Spleen (tissue), 13 donors: Measurements from ENCODE around the gene PDIA2. TPM values are rescaled to one million over a fixed set of nuclear protein-coding genes. Genes with fewer than 3 reads are reported as not detected.

ENCODE experiments used
- DNase-seq: peaks from one replicate; pipeline ENCODE4 v3.0.0-alpha.2; 2020
- H3K27ac ChIP-seq, 8 donors: fragments of 200-600 bp; sonication (generic) in 7 of 8; 1 replicate in 4 of 8; 2 replicates in 4 of 8; pipeline versions ENCODE4 v1.5.0 to v1.8.0; 2016 to 2021; ENCODE audit warnings: inconsistent platforms in 4 of 8, mild to moderate bottlenecking in 4 of 8, moderate library complexity in 1 of 8
- H3K27me3 ChIP-seq, 7 donors: fragments of 200-600 bp; sonication (generic) in 6 of 7; replicated peaks in 1 of 7; 1 replicate in 4 of 7; 2 replicates in 3 of 7; pipeline versions ENCODE4 v1.5.0 to v1.8.0; 2016 to 2021; ENCODE audit warnings: inconsistent platforms in 3 of 7, mild to moderate bottlenecking in 1 of 7
- H3K36me3 ChIP-seq, 6 donors: fragments of 200-600 bp; sonication (generic) in 5 of 6; 1 replicate in 4 of 6; 2 replicates in 2 of 6; pipeline versions ENCODE4 v1.5.0 to v1.8.0; 2016 to 2021; ENCODE audit warnings: inconsistent platforms in 2 of 6
- H3K4me1 ChIP-seq, 6 donors: fragments of 200-600 bp; sonication (generic) in 5 of 6; 1 replicate in 3 of 6; 2 replicates in 3 of 6; pipeline versions ENCODE4 v1.5.0 to v1.8.0; 2016 to 2021; ENCODE audit warnings: inconsistent platforms in 3 of 6
- H3K4me3 ChIP-seq, 8 donors: fragments of 200-600 bp; sonication (generic) in 7 of 8; 1 replicate in 4 of 8; 2 replicates in 4 of 8; pipeline versions ENCODE4 v1.5.0 to v1.8.0; 2016 to 2021; ENCODE audit warnings: inconsistent platforms in 4 of 8, mild to moderate bottlenecking in 4 of 8, moderate library complexity in 2 of 8
- H3K9me3 ChIP-seq, 8 donors: fragments of 200-600 bp; sonication (generic) in 7 of 8; 1 replicate in 4 of 8; 2 replicates in 4 of 8; pipeline versions ENCODE4 v1.5.0 to v1.8.0; 2016 to 2021; ENCODE audit warnings: inconsistent platforms in 4 of 8
- CTCF ChIP-seq, 11 experiments: fragments of 200-600 bp in 7 of 11; fragments of 450-650 bp in 4 of 11; sonication (generic) in 4 of 11; IDR thresholded peaks in 8 of 11; conservative IDR thresholded peaks in 3 of 11; 1 replicate in 7 of 11; 2 replicates in 4 of 11; pipeline versions ENCODE4 v1.4.0 to v1.8.0; 2016 to 2021; ENCODE audit warnings: antibody characterized with exemption in 11 of 11, inconsistent platforms in 4 of 11, mild to moderate bottlenecking in 1 of 11
- POLR2A ChIP-seq, 3 donors: fragments of 450-650 bp; IDR thresholded peaks; one replicate each; pipeline ENCODE4 v1.5.1; 2017; ENCODE audit warnings: antibody characterized with exemption in 3 of 3, mild to moderate bottlenecking in 1 of 3
- POLR2AphosphoS5 ChIP-seq, 3 donors: sonication (generic); formaldehyde crosslinking; IDR thresholded peaks; one replicate each; pipeline ENCODE4 v1.5.1; 2017; ENCODE audit warnings: antibody characterized with exemption in 3 of 3
- WGBS, 5 donors: extraction: QIAGEN DNeasy Blood & Tissue Kit in 3 of 5; methylation state at CpG; one replicate each; pipeline versions ENCODE4 v1.1.5 to v1.1.7; 2013 to 2018; 5-methylcytosine and 5-hydroxymethylcytosine counted together
- intact Hi-C: fragments of 100-400 bp; cut with DNase I; formaldehyde crosslinking; loops from one replicate; pipeline ENCODE4 v1.15.0; 2023; ENCODE audit warnings: low total_unique reads
- long read RNA-seq, 2 donors: transcript quantifications; one replicate each; lab custom pipeline, GENCODE V29; 2026
- polyA plus RNA-seq, 3 donors: library from polyadenylated mRNA; stranded (reverse); fragments of 200-250 nt; gene quantifications; one replicate each; pipeline ENCODE4 v1.2.1, GENCODE V29; 2013
- total RNA-seq, 7 donors: library from RNA; depleted of rRNA in 3 of 7; stranded (reverse); fragments of >200 nt in 3 of 7; fragmentation: NEBNext Ultra II Directional in 4 of 7; extraction: Animal tissue kit (Norgen Biotek cat#: 25700) in 4 of 7; gene quantifications; one replicate each; pipeline versions ENCODE4 v1.1.0 to v1.2.1, GENCODE V29; 2016 to 2021
- donor health status: healthy with polysubstance abuse.
- donor health status: DM: no; HTN: no; CAD: no; lungs with moderate emphysema.
- donor health status: DM: no; HTN: no; CAD: no.
- donor health status: Bipolar disorder and iron deficiency.
- donor health status: healthy.
- donor health status: DM: no; HTN: no; CAD: no.
- donor health status: DM: yes; HTN: yes; CAD: no.

PDIA2 gene
- total RNA-seq (1 to 10 TPM in 1 of 7 donors, under 1 TPM in 2, not detected in 4; 0.28 to 1.1 (median 0.39) TPM), polyA plus RNA-seq (1 to 10 TPM in 2 of 3 donors, under 1 TPM in 1; 0.67 to 2.4 (median 1.4) TPM)
- long read RNA-seq, donor 1 = 0 reads
- long read RNA-seq, donor 2 = 0 reads

- no peak for TF ChIP-seq POLR2A (IDR thresholded peaks at IDR 0.05)
- no peak for TF ChIP-seq CTCF (IDR thresholded peaks at IDR 0.05 in 8 of 11, conservative IDR thresholded peaks at IDR 0.05 in 3 of 11)
- no peak for TF ChIP-seq POLR2AphosphoS5 (IDR thresholded peaks at IDR 0.05)
- Histone ChIP-seq H3K4me1 (peaks cover 0 to 25% (median 14%) of the 10 kb centered on the region in 6 donors), H3K27me3 (peaks cover 4 to 52% (median 31%) of the 10 kb centered on the region in 7 donors), H3K36me3 (peaks cover 0 to 26% (median 17%) of the 10 kb centered on the region in 6 donors), H3K27ac (no peak within 1 kb of the TSS), H3K4me3 (no peak within 1 kb of the TSS), H3K9me3 (peaks cover 0 to 8% (median 0%) of the 10 kb centered on the region in 8 donors)
- WGBS, 5 donors = 68 to 85% (median 78%) methylated on average over 13 to 25 of the region's 25 CpGs
- intact Hi-C loops = no loop called here
- DNase-seq = no peak
These were observed at the start of gene PDIA2 for GRCh38 chr16:283033-283805. PDIA2 (plus strand) TSS chr16:283164; CDS start chr16:283170, 6 bp downstream.

DNA sequence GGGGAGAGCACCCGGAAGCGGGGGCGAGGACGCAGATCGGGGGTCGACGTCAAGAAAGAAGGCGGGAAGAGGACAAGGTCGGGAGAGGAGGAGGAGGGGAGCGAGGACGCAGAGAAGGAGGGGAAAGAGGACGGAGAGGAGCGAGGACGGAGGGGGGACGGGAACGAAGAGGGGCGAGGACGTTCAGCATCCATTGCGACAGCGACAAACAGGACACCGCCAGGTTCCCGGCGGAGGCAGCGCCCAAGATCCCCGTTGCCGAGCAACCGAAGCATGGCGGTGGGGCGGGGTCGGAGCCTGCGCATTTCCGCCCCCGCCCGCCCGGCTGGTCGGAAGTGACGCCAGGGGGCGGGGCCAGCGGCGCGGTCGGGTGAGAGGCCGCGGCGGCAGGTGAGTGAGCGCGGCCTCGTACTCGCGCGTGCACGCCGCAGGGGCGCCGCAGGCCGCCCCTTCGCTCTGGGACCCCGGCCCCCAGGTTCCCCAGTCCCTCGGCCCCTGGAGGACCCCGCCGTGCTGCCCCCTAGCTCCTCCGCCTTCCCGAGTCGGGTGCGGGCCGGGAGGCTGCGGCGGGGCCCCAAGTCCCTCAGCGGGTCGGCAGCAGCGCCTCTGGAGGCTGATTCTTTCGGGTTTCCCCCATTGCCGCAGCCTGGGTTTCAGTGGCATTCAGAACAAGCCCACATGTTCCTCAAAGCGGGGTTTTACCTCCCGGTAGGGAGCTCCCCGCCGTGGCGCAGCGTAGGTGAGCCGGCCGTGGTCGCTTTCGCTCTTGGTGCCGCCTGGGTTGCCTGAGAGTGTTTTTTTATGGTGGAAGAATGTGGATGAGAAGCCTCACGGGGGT is 48.3 kb upstream of the PDIA2 start, which contains the start of gene FAM234A:
Gene FAM234A (plus strand): TSS at position 354 of the 838 bp plus-strand sequence. CDS start 19,593 bp downstream, outside the sequence.
- 0 to 1% (median 1%) methylated on average over 45 to 85 of the region's 85 CpGs for WGBS, 5 donors
- no peaks in the 10 kb centered on the region for H3K27me3 ChIP-seq
- peaks cover 0 to 4% (median 0%) of the 10 kb centered on the region in 6 donors for H3K36me3 ChIP-seq
- peaks cover 0 to 34% (median 17%) of the 10 kb centered on the region in 6 donors for H3K4me1 ChIP-seq
- TF ChIP-seq POLR2A (IDR thresholded peaks at IDR 0.05) = peak; percentile 20 to 87 (median 84)
- TF ChIP-seq POLR2AphosphoS5 (IDR thresholded peaks at IDR 0.05) = peak; percentile 93 to 95 (median 95)
- TF ChIP-seq CTCF (IDR thresholded peaks at IDR 0.05 in 8 of 11, conservative IDR thresholded peaks at IDR 0.05 in 3 of 11) = peak in 10 of 11 experiments; percentile 24 to 77 (median 50)
- intact Hi-C loops = loop anchor here (10.0 kb wide), 1 partner anchor 120 kb away; the partner anchor contains the start of gene AXIN1
- peak within 1 kb of the TSS; percentile 64 to 86 (median 73) for H3K4me3 ChIP-seq
- DNase-seq = peak; percentile 98
- H3K27ac ChIP-seq = peak within 1 kb of the TSS; percentile 94 to 99 (median 97)
- H3K9me3 ChIP-seq = no peaks in the 10 kb centered on the region

GRCh38 chr16:239948-240277 is 43.1 kb upstream of the PDIA2 start:
- Histone ChIP-seq H3K27me3 (no peaks in the 10 kb centered on the region), H3K27ac (peak overlapping the region in 4 of 8 donors; percentile 22 to 46 (median 28)), H3K36me3 (peaks cover 0 to 4% (median 0%) of the 10 kb centered on the region in 6 donors), H3K4me1 (peaks cover 0 to 63% (median 25%) of the 10 kb centered on the region in 6 donors), H3K9me3 (no peaks in the 10 kb centered on the region), H3K4me3 (no peak overlapping the region)
- intact Hi-C loops = loop anchor here (10.0 kb wide), 1 partner anchor 115 kb away; the partner anchor contains the start of gene AXIN1
- 81 to 93% (median 88%) methylated on average over 3 of the region's 3 CpGs for WGBS, 5 donors
- TF ChIP-seq CTCF (IDR thresholded peaks at IDR 0.05 in 8 of 11, conservative IDR thresholded peaks at IDR 0.05 in 3 of 11) (no peak), POLR2AphosphoS5 (IDR thresholded peaks at IDR 0.05) (no peak), POLR2A (IDR thresholded peaks at IDR 0.05) (no peak)
- no peak for DNase-seq
